B cell (primary cell): Measurements from ENCODE around the gene FIBCD1. TPM values are rescaled to one million over a fixed set of nuclear protein-coding genes. Genes with fewer than 3 reads are reported as not detected.

Source experiments
- ATAC-seq: fragments of 200-7000 bp; cut with Tn5 transposase; one replicate; pipeline ENCODE4 v1.10.0; 2021; ENCODE audit warnings: low read depth, mild to moderate bottlenecking, moderate number of reproducible peaks, moderate library complexity
- CTCF ChIA-PET: fragments of 350-600 bp; sonication (Branson Sonifier 250); formaldehyde crosslinking; loops from one replicate; lab custom pipeline; 2021; ENCODE audit warnings: antibody characterized with exemption, inconsistent platforms; lab: Charles Lee
- POLR2A ChIA-PET: fragments of 350-600 bp; sonication (Branson Sonifier 250); formaldehyde crosslinking; loops from one replicate; lab custom pipeline; 2021; ENCODE audit warnings: antibody characterized with exemption; lab: Charles Lee
- DNase-seq: peaks from one replicate; pipeline ENCODE4 v3.0.0; 2013
- H2AFZ ChIP-seq: 2 replicates; pipeline ENCODE4 v1.6.1; 2012; ENCODE audit warnings: mild to moderate bottlenecking, low read depth, low read length; ENCODE audit not compliant: insufficient read depth, poor library complexity, severe bottlenecking
- H3K27ac ChIP-seq, 2 donors: 1 replicate in 1 of 2; 2 replicates in 1 of 2; pipeline ENCODE4 v1.5.1; 2012 to 2013; ENCODE audit warnings: low read length in 2 of 2, mild to moderate bottlenecking in 2 of 2, moderate library complexity in 1 of 2
- H3K27me3 ChIP-seq, 4 experiments: fragments of 200-600 bp in 1 of 4; sonication (generic) in 1 of 4; replicated peaks in 1 of 4; 1 replicate in 2 of 4; 2 replicates in 2 of 4; pipeline versions ENCODE4 v1.6.1 to v1.7.0; 2013 to 2016; ENCODE audit warnings: low read length in 3 of 4, mild to moderate bottlenecking in 2 of 4, mixed read lengths in 1 of 4, moderate library complexity in 1 of 4; ENCODE audit not compliant: insufficient read depth in 4 of 4, control insufficient read depth in 3 of 4; ENCODE audit errors: control extremely low read depth in 1 of 4
- H3K36me3 ChIP-seq, 2 experiments: replicated peaks in 1 of 2; 1 replicate in 1 of 2; 2 replicates in 1 of 2; pipeline versions ENCODE4 v1.6.1 to v1.7.1; 2013; ENCODE audit warnings: low read length in 1 of 2; ENCODE audit not compliant: insufficient read depth in 2 of 2, control insufficient read depth in 1 of 2; ENCODE audit errors: control extremely low read depth in 1 of 2, extremely low read depth in 1 of 2
- H3K4me1 ChIP-seq, 2 donors: fragments of 200-600 bp in 1 of 2; sonication (generic) in 1 of 2; 1 replicate in 1 of 2; 2 replicates in 1 of 2; pipeline versions ENCODE4 v1.5.1 to v1.6.1; 2013 to 2017; ENCODE audit warnings: low read length in 2 of 2; ENCODE audit not compliant: control insufficient read depth in 2 of 2, insufficient read depth in 2 of 2
- H3K4me2 ChIP-seq: replicated peaks from 2 replicates; pipeline ENCODE3; 2012; ENCODE audit warnings: mild to moderate bottlenecking, low read depth, low read length; ENCODE audit not compliant: poor library complexity, severe bottlenecking
- H3K4me3 ChIP-seq, 5 experiments: fragments of 200-600 bp in 1 of 5; sonication (generic) in 1 of 5; 1 replicate in 3 of 5; 2 replicates in 2 of 5; pipeline versions ENCODE4 v1.5.1 to v1.7.0; 2011 to 2016; ENCODE audit warnings: low read length in 4 of 5, mild to moderate bottlenecking in 4 of 5, low read depth in 2 of 5, control low read depth in 1 of 5, moderate library complexity in 1 of 5; ENCODE audit not compliant: insufficient read depth in 1 of 5; ENCODE audit errors: control extremely low read depth in 1 of 5, extremely low read depth in 1 of 5
- H3K79me2 ChIP-seq: fragments of 200-600 bp; sonication (generic); one replicate; pipeline ENCODE4 v1.6.0; 2016; ENCODE audit warnings: low read length; ENCODE audit not compliant: control insufficient read depth, insufficient read depth
- H3K9ac ChIP-seq: fragments of 200-600 bp; sonication (generic); 2 replicates; pipeline ENCODE4 v1.6.1; 2017; ENCODE audit warnings: mild to moderate bottlenecking, low read length, moderate library complexity
- H3K9me3 ChIP-seq, 3 donors: one replicate each; pipeline versions ENCODE4 v1.6.1 to v1.7.1; 2013; ENCODE audit warnings: low read length in 2 of 3; ENCODE audit not compliant: control insufficient read depth in 2 of 3, insufficient read depth in 1 of 3; ENCODE audit errors: control extremely low read depth in 1 of 3
- H4K20me1 ChIP-seq: 2 replicates; pipeline ENCODE4 v1.6.0; 2012; ENCODE audit warnings: mild to moderate bottlenecking, low read length; ENCODE audit not compliant: insufficient read depth, control insufficient read depth, poor library complexity, severe bottlenecking
- H3K27ac Mint-ChIP-seq: one replicate; pipeline ENCODE4 v1.8.0; 2021; ENCODE audit warnings: mixed read lengths
- H3K27me3 Mint-ChIP-seq: one replicate; pipeline ENCODE4 v1.8.0; 2021; ENCODE audit warnings: mixed read lengths
- H3K4me1 Mint-ChIP-seq: one replicate; pipeline ENCODE4 v1.8.0; 2021; ENCODE audit warnings: mixed read lengths
- H3K4me3 Mint-ChIP-seq: one replicate; pipeline ENCODE4 v1.8.0; 2021; ENCODE audit warnings: mixed read lengths
- H3K9me3 Mint-ChIP-seq: one replicate; pipeline ENCODE4 v1.8.0; 2022; ENCODE audit warnings: mixed read lengths; ENCODE audit not compliant: insufficient read depth
- CTCF ChIP-seq: fragments of 200-600 bp; IDR thresholded peaks from one replicate; pipeline ENCODE4 v1.8.0; 2022; ENCODE audit warnings: antibody characterized with exemption, mild to moderate bottlenecking
- EZH2 ChIP-seq: IDR thresholded peaks from 2 replicates; pipeline ENCODE4 v1.6.1; 2012; ENCODE audit warnings: borderline replicate concordance, low read depth, mild to moderate bottlenecking, moderate library complexity, low read length; ENCODE audit not compliant: insufficient read depth, poor library complexity, severe bottlenecking
- WGBS: methylation state at CpG from one replicate; pipeline ENCODE4 v1.1.5; 2013; ENCODE audit warnings: missing lambda C conversion rate; ENCODE audit not compliant: insufficient coverage; 5-methylcytosine and 5-hydroxymethylcytosine counted together
- intact Hi-C: fragments of 100-400 bp; cut with micrococcal nuclease; formaldehyde crosslinking; loops from one replicate; pipeline ENCODE4 v1.10.0; 2022
- polyA plus RNA-seq: library from polyadenylated mRNA; depleted of rRNA; stranded (reverse); fragments of >200 nt; gene quantifications from 2 replicates; pipeline ENCODE4 v1.2.3, GENCODE V29; 2012
- total RNA-seq, 2 donors: library from RNA; stranded (reverse); fragments of 120-200 nt in 1 of 2; gene quantifications; 1 replicate in 1 of 2; 2 replicates in 1 of 2; pipeline versions ENCODE4 v1.2.3 to v1.2.4, GENCODE V29; 2013 to 2022

The FIBCD1 gene
- total and polyA plus RNA-seq, 2 donors (not counting 1 experiment from before 2014, with no cell fraction given): not detected

GRCh38 chr9:130872912-130873503, 66.0 kb downstream of the FIBCD1 start:
- no peaks in the 10 kb centered on the region for H3K9me3 Mint-ChIP-seq
- Histone ChIP-seq H3K79me2 (no peaks in the 10 kb centered on the region), H3K9ac (no peak overlapping the region), H3K27me3 (no peaks in the 10 kb centered on the region), H3K9me3 (no peaks in the 10 kb centered on the region), H3K4me2 (no peak overlapping the region), H3K4me1 (peaks cover 7 to 15% of the 10 kb centered on the region in 2 donors), H3K4me3 (no peak overlapping the region), H3K27ac (no peak overlapping the region), H2AFZ (no peak overlapping the region), H4K20me1 (peaks cover 14% of the 10 kb centered on the region), H3K36me3 (peaks cover 0 to 40% of the 10 kb centered on the region in 2 experiments)
- intact Hi-C loops: no loop called here
- no peak overlapping the region for H3K27ac Mint-ChIP-seq
- DNase-seq (no peak), ATAC-seq (no peak)
- H3K4me3 Mint-ChIP-seq: no peak overlapping the region
- TF ChIP-seq CTCF: no peak
- no peak for TF ChIP-seq EZH2
- ChIA-PET POLR2A (no interaction called here), CTCF (interaction anchor here (0.8 kb wide), 1 partner anchor 173 kb away, joined by 3 read pairs; no protein-coding TSS in a partner anchor)
- no peaks in the 10 kb centered on the region for H3K27me3 Mint-ChIP-seq
- peaks cover 18% of the 10 kb centered on the region for H3K4me1 Mint-ChIP-seq
- WGBS: 97% methylated on average over 10 of the region's 15 CpGs

GRCh38 chr9:130872508-130872907, 66.5 kb downstream of the FIBCD1 start:
- Histone ChIP-seq H3K9me3 (no peaks in the 10 kb centered on the region), H3K27ac (no peak overlapping the region), H3K4me2 (no peak overlapping the region), H3K79me2 (no peaks in the 10 kb centered on the region), H4K20me1 (peaks cover 14% of the 10 kb centered on the region), H2AFZ (no peak overlapping the region), H3K4me1 (peaks cover 7 to 15% of the 10 kb centered on the region in 2 donors), H3K4me3 (no peak overlapping the region), H3K27me3 (no peaks in the 10 kb centered on the region), H3K9ac (no peak overlapping the region), H3K36me3 (peaks cover 0 to 39% of the 10 kb centered on the region in 2 experiments)
- ChIA-PET CTCF (interaction anchor here (3.7 kb wide), 1 partner anchor 175 kb away, joined by 75 read pairs; no protein-coding TSS in a partner anchor), POLR2A (no interaction called here)
- WGBS: 97% methylated on average over 8 of the region's 9 CpGs
- Mint-ChIP-seq H3K4me1 (peaks cover 18% of the 10 kb centered on the region), H3K9me3 (no peaks in the 10 kb centered on the region), H3K4me3 (no peak overlapping the region), H3K27ac (no peak overlapping the region), H3K27me3 (no peaks in the 10 kb centered on the region)
- intact Hi-C loops: no loop called here
- ATAC-seq: no peak
- no peak for TF ChIP-seq CTCF
- TF ChIP-seq EZH2: no peak
- DNase-seq: no peak
